WTC11 (cell line): Measurements from ENCODE around the gene CACNA1D. TPM values are rescaled to one million over a fixed set of nuclear protein-coding genes. Genes with fewer than 3 reads are reported as not detected.

Experiments used
- ATAC-seq: fragments of 200-7000 bp; cut with Tn5 transposase; 2 replicates; pipeline ENCODE4 v1.10.0; 2021; ENCODE audit warnings: mild to moderate bottlenecking, moderate library complexity
- CTCF ChIA-PET: fragments of 300-600 bp; sonication (Branson Sonifier 250); formaldehyde crosslinking; loops from one replicate; lab custom pipeline; 2021; ENCODE audit warnings: antibody characterized with exemption; lab: Charles Lee
- POLR2A ChIA-PET: fragments of 350-600 bp; sonication (Branson Sonifier 250); formaldehyde crosslinking; loops from one replicate; lab custom pipeline; 2021; ENCODE audit warnings: antibody characterized with exemption; lab: Charles Lee
- DNase-seq: peaks from one replicate; pipeline ENCODE4 v3.0.0; 2021; ENCODE audit warnings: low spot score
- H3K27ac Mint-ChIP-seq: 2 replicates; pipeline ENCODE4 v1.8.0; 2021; ENCODE audit warnings: mixed read lengths
- H3K27me3 Mint-ChIP-seq: 2 replicates; pipeline ENCODE4 v1.8.0; 2021; ENCODE audit warnings: low read depth, mild to moderate bottlenecking, moderate library complexity, mixed read lengths
- H3K36me3 Mint-ChIP-seq: 2 replicates; pipeline ENCODE4 v1.8.0; 2021; ENCODE audit warnings: mixed read lengths
- H3K4me1 Mint-ChIP-seq: 2 replicates; pipeline ENCODE4 v1.8.0; 2022; ENCODE audit warnings: mixed read lengths
- H3K4me3 Mint-ChIP-seq: 2 replicates; pipeline ENCODE4 v1.8.0; 2021; ENCODE audit warnings: mild to moderate bottlenecking, moderate library complexity, mixed read lengths
- H3K9me3 Mint-ChIP-seq: 2 replicates; pipeline ENCODE4 v1.8.0; 2021; ENCODE audit warnings: mixed read lengths
- AFF4 ChIP-seq: sonication (generic); formaldehyde crosslinking; IDR thresholded peaks from 2 replicates; pipeline ENCODE4 v1.8.1; 2023; ENCODE audit warnings: mild to moderate bottlenecking, missing genetic modification reagents, borderline replicate concordance
- CREB1 ChIP-seq: sonication (generic); formaldehyde crosslinking; IDR thresholded peaks from 2 replicates; pipeline ENCODE4 v1.8.0; 2023; ENCODE audit warnings: mild to moderate bottlenecking, missing genetic modification reagents
- CREM ChIP-seq: sonication (generic); formaldehyde crosslinking; IDR thresholded peaks from 2 replicates; pipeline ENCODE4 v1.8.1; 2022; ENCODE audit warnings: mild to moderate bottlenecking, missing genetic modification reagents, moderate library complexity
- CTCF ChIP-seq: fragments of 200-600 bp; IDR thresholded peaks from 2 replicates; pipeline ENCODE4 v1.8.0; 2022; ENCODE audit warnings: antibody characterized with exemption
- ELF4 ChIP-seq: sonication (generic); formaldehyde crosslinking; IDR thresholded peaks from 2 replicates; pipeline ENCODE4 v1.8.1; 2022; ENCODE audit warnings: low read depth, mild to moderate bottlenecking, moderate library complexity, missing genetic modification reagents
- GABPB1 ChIP-seq: sonication (generic); formaldehyde crosslinking; IDR thresholded peaks from 2 replicates; pipeline ENCODE4 v1.8.1; 2023; ENCODE audit warnings: mild to moderate bottlenecking, missing genetic modification reagents
- HMGXB4 ChIP-seq: sonication (generic); formaldehyde crosslinking; IDR thresholded peaks from 2 replicates; pipeline ENCODE4 v1.8.1; 2023; ENCODE audit warnings: mild to moderate bottlenecking, moderate library complexity, missing genetic modification reagents
- MXD4 ChIP-seq: fragments of 250-450 bp; sonication (Bioruptor Pico); IDR thresholded peaks from 2 replicates; pipeline ENCODE4 v1.8.0; 2021; ENCODE audit warnings: mild to moderate bottlenecking, moderate library complexity, borderline replicate concordance
- NFYB ChIP-seq: sonication (generic); formaldehyde crosslinking; conservative IDR thresholded peaks from 2 replicates; pipeline ENCODE4 v1.8.0; 2022; ENCODE audit warnings: low read depth, missing genetic modification reagents
- TEAD4 ChIP-seq: sonication (generic); formaldehyde crosslinking; IDR thresholded peaks from 2 replicates; pipeline ENCODE4 v1.8.0; 2022; ENCODE audit warnings: mild to moderate bottlenecking, missing genetic modification reagents
- TP53 ChIP-seq: sonication (generic); formaldehyde crosslinking; IDR thresholded peaks from 2 replicates; pipeline ENCODE4 v1.8.1; 2023; ENCODE audit warnings: mild to moderate bottlenecking, missing genetic modification reagents
- ZBTB43 ChIP-seq: sonication (generic); formaldehyde crosslinking; IDR thresholded peaks from 2 replicates; pipeline ENCODE4 v1.8.1; 2023; ENCODE audit warnings: mild to moderate bottlenecking, missing genetic modification reagents
- ZMAT4 ChIP-seq: fragments of 250-450 bp; sonication (Bioruptor Pico); IDR thresholded peaks from 2 replicates; pipeline ENCODE4 v1.9.0; 2021; ENCODE audit warnings: mild to moderate bottlenecking
- ZNF121 ChIP-seq: sonication (generic); formaldehyde crosslinking; IDR thresholded peaks from 2 replicates; pipeline ENCODE4 v1.8.0; 2023; ENCODE audit warnings: missing genetic modification reagents
- ZNF232 ChIP-seq: sonication (generic); formaldehyde crosslinking; IDR thresholded peaks from 2 replicates; pipeline ENCODE4 v1.8.0; 2022; ENCODE audit warnings: mild to moderate bottlenecking, missing genetic modification reagents
- ZNF416 ChIP-seq: fragments of 250-450 bp; sonication (Bioruptor Pico); IDR thresholded peaks from 2 replicates; pipeline ENCODE4 v1.9.0; 2021; ENCODE audit warnings: mild to moderate bottlenecking, inconsistent platforms
- ZNF512 ChIP-seq: sonication (generic); formaldehyde crosslinking; IDR thresholded peaks from 2 replicates; pipeline ENCODE4 v1.8.1; 2022; ENCODE audit warnings: missing genetic modification reagents, borderline replicate concordance
- ZNF532 ChIP-seq: fragments of 250-450 bp; sonication (Bioruptor Pico); IDR thresholded peaks from 2 replicates; pipeline ENCODE4 v1.9.0; 2021; ENCODE audit warnings: mild to moderate bottlenecking, borderline replicate concordance
- ZNF671 ChIP-seq: fragments of 250-450 bp; sonication (Bioruptor Pico); IDR thresholded peaks from 2 replicates; pipeline ENCODE4 v1.8.0; 2021; ENCODE audit warnings: mild to moderate bottlenecking
- total RNA-seq: library from RNA; stranded (reverse); gene quantifications from 3 replicates; pipeline ENCODE4 v1.2.3, GENCODE V29; 2021

CACNA1D gene
- total RNA-seq, 1 experiment from 2014 or later: 2.3 TPM

- TF ChIP-seq CREB1 (CRISPR knock-in tag) (no peak), CREM (CRISPR knock-in tag) (no peak), ZBTB43 (no peak), HMGXB4 (CRISPR knock-in tag) (no peak), ZNF232 (CRISPR knock-in tag) (no peak), ZNF416 (CRISPR knock-in tag) (no peak), ZNF512 (CRISPR knock-in tag) (no peak), CTCF (no peak), TP53 (CRISPR knock-in tag) (no peak), ZMAT4 (CRISPR knock-in tag) (no peak)
Measured at GRCh38 chr3:53773021-53773436, 278.6 kb downstream of the CACNA1D start (continued).

GRCh38 chr3:53773611-53774368 lies 279.4 kb downstream of the CACNA1D start:
- ChIA-PET CTCF (no interaction called here), POLR2A (no interaction called here)
- ATAC-seq: no peak
- Mint-ChIP-seq H3K27ac (no peak overlapping the region), H3K4me1 (peaks cover 11% of the 10 kb centered on the region), H3K4me3 (no peak overlapping the region), H3K27me3 (no peaks in the 10 kb centered on the region), H3K9me3 (no peaks in the 10 kb centered on the region), H3K36me3 (no peaks in the 10 kb centered on the region)
- DNase-seq: no peak
- no peak for TF ChIP-seq MXD4 (CRISPR knock-in tag)
- no peak for TF ChIP-seq ZNF671
- TF ChIP-seq ZNF121 (CRISPR knock-in tag): no peak
- TF ChIP-seq ZNF532 (CRISPR knock-in tag): no peak
- TF ChIP-seq ELF4 (CRISPR knock-in tag): no peak
- no peak for TF ChIP-seq TEAD4 (CRISPR knock-in tag)
- no peak for TF ChIP-seq AFF4 (CRISPR knock-in tag)
- TF ChIP-seq GABPB1 (CRISPR knock-in tag): no peak
- TF ChIP-seq ZBTB43: no peak
- no peak for TF ChIP-seq NFYB (CRISPR knock-in tag)
